ENCODE measurements around the gene NAV2.

- TF ChIP-seq CTCF (IDR thresholded peaks at IDR 0.05) (no peak), POLR2A (IDR thresholded peaks at IDR 0.05) (no peak), POLR2AphosphoS5 (IDR thresholded peaks at IDR 0.05) (no peak), EP300 (IDR thresholded peaks at IDR 0.05) (no peak)
Measured at GRCh38 chr11:19770277-19770676, 57.6 kb downstream of the NAV2 start.
